NAMALWA (cell line): ENCODE results near the gene ARID5A.
"Not testable (repeated sequence)": the region's sequence is repeated elsewhere in the genome, so short reads cannot be mapped to it uniquely, and the experiment has no call there.

Experiments
- DNase-seq: peaks from one replicate; pipeline ENCODE4 v3.0.0-alpha.2; 2015; ENCODE audit warnings: low spot score

ARID5A gene

DNA sequence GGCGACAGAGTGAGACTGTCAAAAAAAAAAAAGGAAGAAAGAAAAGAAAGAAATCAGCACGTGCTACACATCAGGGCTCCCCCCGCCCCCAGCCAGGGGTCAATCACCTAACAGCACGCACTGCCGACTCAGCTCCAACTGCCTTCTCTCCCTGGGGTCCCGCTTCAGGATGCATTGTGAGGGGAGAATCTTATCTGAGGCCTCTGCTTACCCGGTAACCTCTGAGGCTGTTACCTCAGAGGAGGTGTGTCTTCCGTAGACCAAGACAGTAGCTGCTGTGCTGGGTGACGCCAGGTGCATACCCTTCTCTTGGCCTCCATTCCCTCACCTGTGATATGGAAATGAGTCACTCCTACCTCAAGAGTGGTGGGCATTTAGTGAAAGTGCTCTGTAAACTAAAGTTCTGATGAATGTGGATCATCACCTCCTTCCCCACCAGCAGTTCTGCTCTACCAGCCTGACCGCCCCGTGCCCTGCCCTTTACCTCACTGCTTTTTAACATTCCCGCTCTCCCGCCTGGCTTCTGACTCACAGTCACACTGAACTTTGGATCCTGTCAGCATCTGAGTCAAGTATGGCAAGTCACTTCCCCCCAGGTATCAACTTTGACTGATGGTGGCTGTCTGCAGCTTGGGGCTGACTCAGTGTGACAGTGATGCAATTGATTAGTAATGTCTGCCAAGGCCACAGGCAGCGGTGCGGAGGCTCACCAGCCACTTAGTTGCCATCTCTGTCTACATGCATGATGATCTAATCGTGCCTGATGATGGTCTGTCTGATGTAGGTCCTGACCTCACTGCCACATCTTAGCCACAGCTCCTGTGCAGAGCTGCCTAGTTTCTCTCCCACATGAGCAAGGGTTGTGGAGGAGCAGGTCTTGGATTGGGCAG lies 20.1 kb downstream of the ARID5A start:
- DNase-seq, result no peak

GRCh38 chr2:96557421-96557820 lies 20.9 kb downstream of the ARID5A start:
- DNase-seq, result not testable (repeated sequence)

- no peak for DNase-seq
These were observed 21.5 kb downstream of the ARID5A start for GRCh38 chr2:96558061-96558460.

DNA sequence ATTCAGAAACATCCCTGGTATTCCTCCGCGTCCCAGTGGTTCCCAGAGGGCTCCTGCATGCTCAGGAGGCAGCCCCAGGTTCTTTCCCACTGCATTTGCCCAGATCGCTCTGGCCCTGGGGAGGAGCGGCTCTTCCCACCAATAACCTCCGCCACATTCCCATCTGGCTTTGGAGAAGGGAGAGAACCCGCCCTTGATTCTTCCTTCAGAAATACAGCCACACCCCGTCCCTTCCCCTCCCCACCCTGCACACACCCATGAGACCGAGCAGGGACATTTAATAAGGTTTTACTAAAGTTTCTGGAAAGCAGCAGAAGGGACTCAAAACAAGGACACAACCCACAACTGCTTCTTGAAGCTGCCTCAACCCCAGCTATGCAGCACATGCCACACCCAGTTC lies 21.9 kb downstream of the ARID5A start:
- no peak for DNase-seq

DNA sequence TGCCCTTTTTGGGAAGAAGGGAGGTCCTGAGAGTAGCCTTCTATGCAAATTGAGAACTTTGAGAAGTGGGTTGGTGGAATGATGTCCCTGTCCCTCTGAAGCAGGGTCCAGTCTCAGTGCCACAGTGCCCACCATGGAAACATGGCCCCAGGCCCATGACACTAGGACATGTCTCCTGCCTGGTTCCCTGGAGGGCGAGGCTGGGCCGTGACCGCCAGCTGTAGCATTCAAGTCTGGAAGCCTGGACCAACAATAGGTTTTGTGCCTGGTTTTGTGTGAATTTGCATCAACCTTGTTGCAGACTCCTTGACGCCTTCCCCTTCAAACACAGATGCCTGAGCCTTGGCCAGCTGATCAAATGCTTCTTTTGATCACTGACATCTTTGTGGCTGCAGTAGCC lies 27.5 kb downstream of the ARID5A start:
- DNase-seq, result no peak

GRCh38 chr2:96564563-96564962 lies 28.0 kb downstream of the ARID5A start:
- DNase-seq, result no peak

DNA sequence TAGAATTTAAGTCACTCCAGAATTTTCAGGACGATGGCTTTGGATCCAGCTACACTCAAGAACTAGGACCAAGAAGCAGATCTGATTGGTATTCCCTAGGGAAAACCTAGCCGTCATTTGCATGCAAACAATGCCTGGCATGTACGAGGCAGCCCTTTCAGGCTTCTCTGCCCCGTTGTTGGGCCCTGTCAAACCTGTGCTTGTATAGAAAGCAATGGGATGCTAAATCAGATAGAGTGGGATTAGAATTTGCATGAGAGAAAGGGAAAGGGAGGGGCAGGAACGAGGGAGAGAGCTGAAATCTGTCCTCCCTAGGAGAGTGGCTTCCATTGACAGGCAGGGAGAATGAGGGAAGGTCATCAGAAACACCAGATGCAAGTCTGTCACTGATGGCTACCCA lies 28.6 kb downstream of the ARID5A start:
- no peak for DNase-seq

GRCh38 chr2:96568094-96568493 lies 31.5 kb downstream of the ARID5A start:
- DNase-seq, result no peak

GRCh38 chr2:96574364-96574763 lies 37.8 kb downstream of the ARID5A start:
- peak; percentile 17 for DNase-seq

- DNase-seq, result no peak
These were observed 39.4 kb downstream of the ARID5A start for GRCh38 chr2:96575785-96576456.

DNA sequence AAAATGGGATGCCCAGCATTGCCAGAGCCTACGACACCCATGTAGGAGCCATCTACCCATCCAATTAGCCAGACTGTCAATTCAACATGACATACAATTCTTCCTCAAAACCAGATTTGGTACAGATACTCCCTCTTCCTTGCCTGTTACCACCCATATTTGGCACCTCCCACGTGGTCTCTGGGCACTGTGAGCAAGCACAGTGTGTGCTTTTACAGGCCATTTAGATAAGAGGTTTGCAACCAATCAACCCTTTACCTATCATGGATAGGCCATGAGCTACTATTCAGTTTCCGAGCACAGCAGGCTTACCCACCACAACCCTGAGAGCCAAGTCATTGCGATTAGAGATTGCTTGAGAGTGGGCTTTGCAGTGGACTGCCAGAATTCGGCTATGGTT lies 40.9 kb downstream of the ARID5A start:
- DNase-seq, result no peak

DNA sequence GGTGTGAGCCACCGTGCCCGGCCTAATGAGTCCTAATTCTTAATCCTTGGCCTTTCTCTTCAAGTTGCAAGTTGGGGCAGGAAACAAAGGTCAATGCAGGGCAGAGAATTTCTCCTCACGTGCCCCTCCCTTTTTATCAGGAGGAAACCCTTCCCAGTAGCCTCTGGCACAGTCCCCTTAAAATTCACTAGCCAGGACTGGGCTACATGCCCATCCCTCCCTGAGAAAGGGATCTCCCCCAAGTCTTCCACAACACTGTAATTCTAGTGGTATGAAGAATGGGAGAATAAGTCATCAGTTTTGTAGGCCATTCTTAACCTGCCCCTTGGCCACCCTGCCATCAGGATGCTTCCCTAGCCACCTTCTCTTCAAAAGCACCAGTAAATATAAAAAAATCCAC lies 42.2 kb downstream of the ARID5A start:
- no peak for DNase-seq

- DNase-seq, result no peak
These were observed 42.9 kb downstream of the ARID5A start for GRCh38 chr2:96579422-96579821.

GRCh38 chr2:96580771-96581170 lies 44.2 kb downstream of the ARID5A start:
- no peak for DNase-seq

DNA sequence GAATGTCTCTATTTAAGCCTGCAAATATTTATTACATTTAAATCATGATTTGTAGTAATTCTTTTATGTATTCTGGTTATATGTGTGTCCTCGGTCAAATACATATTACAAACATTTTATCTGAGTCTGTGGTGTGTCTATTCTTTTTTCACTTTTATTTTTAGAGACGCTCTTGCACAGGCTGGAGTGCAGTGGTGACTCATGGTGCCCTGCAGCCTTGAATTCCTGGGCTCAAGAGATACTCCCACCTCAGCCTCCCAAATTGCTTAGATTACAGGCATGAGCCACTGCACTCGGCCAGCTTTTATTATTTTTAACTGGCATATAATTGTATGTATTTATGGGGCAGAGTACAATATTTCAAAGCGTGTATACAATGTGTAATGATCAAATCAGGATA lies 47.5 kb downstream of the ARID5A start:
- no peak for DNase-seq

DNA sequence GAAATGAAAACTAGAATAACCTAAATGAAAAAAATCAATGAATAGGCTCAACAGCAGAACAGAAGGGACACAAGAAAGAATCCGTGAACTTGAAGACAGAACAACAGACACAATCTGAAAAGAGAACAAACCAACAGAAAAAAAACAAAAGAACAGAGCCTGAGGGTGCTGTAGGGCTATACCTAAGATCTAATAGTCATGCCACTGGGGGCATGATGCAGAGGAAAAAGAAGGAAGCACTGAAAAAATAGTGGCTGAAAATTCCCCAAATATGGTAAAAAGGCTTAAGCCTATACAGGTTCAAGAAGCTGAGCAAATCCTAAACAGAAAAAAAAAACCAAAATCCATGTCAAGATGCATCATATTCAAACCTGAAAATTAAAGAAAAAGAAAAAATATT lies 51.3 kb downstream of the ARID5A start:
- DNase-seq, result no peak

DNA sequence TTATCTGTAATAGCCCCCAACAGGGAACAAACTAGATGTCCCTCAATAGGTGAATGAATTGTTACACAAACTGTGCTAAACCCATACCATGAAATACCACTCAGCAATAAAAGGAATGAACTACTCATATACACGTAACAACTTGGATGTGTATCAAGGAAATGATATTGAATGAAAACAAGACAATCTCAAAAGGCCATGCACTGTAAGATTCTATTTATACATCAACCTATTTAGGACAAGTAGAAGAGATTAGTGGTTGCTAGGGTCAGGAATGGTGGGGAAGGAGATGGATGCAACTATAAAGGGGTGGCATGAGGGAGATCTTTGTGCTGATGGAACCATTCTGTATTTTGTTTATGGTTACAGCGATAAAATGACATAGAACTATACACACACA lies 54.5 kb downstream of the ARID5A start:
- DNase-seq, result no peak

DNA sequence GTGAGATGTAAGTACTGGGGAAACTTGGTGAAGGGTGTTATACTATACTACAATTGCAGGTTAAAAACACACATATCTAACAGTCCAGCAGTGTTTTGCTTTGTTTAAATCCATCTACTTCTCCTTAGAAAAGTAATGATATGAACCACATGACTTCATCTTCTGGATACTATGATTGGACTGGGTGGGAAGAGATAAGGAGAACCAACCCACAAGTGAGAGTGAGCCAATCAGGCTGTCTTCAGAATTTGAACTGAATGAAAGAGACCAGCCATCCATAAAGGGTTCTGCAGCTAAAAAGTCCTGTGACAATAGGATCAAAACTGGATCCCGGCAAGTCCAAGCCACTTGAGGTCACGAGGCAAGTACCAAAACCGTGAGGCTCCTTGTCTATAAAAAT lies 54.9 kb downstream of the ARID5A start:
- DNase-seq, result no peak

GRCh38 chr2:96594282-96594681 lies 57.7 kb downstream of the ARID5A start:
- DNase-seq, result no peak

GRCh38 chr2:96594691-96595152 lies 58.2 kb downstream of the ARID5A start:
- DNase-seq, result no peak

GRCh38 chr2:96596596-96596995 lies 60.0 kb downstream of the ARID5A start:
- no peak for DNase-seq

DNA sequence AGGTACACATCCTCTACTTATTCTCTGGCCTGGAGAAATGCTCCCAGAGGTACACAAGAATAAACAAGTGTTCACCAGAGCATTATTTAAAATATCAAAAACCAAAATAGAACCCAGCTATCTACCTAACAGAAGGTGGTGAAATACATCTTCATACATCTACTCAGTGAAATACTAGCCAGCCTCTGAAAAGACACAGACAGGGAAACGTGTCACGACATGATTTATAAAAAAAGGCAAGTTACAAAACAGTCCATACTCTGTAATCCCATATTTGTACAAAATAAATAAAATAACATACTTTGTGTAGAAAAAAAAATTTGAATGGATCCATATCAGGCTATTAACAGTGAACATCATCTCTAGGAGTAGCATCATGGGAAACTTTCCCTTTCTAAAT lies 63.4 kb downstream of the ARID5A start:
- DNase-seq, result no peak
